IMR-90 (cell line): ENCODE data around the gene ABHD17B. TPM values are rescaled to one million over a fixed set of nuclear protein-coding genes. Genes with fewer than 3 reads are reported as not detected.

ENCODE experiments used
- ATAC-seq: fragments of 200-7000 bp; cut with Tn5 transposase; 2 replicates; pipeline ENCODE4 v1.9.1; 2020; ENCODE audit warnings: low read depth, mild to moderate bottlenecking, moderate library complexity
- BruUV-seq: library from RNA; stranded (reverse); fragments of 400-500 nt; replicated peaks from 2 replicates; lab custom pipeline; 2021; lab: Mats Ljungman, UMichigan
- CTCF ChIA-PET: fragments of 300-600 bp; formaldehyde crosslinking; extraction: SDS; loops from one replicate; lab custom pipeline; 2021; ENCODE audit warnings: antibody characterized with exemption; lab: Yijun Ruan, JAX
- POLR2A ChIA-PET: fragments of 300-600 bp; sonication (Branson Sonifier 250); formaldehyde crosslinking; loops from one replicate; lab custom pipeline; 2022; ENCODE audit warnings: antibody characterized with exemption; ENCODE audit not compliant: unreplicated experiment; lab: Charles Lee
- DNase-seq: peaks from one replicate; pipeline ENCODE4 v3.0.0; 2013
- H2AFZ ChIP-seq: replicated peaks from 2 replicates; pipeline ENCODE3; 2013; ENCODE audit warnings: low read length, mild to moderate bottlenecking; ENCODE audit not compliant: poor library complexity
- H2AK5ac ChIP-seq: 2 replicates; pipeline ENCODE4 v1.6.1; 2013; ENCODE audit warnings: low read depth, low read length, inconsistent platforms
- H2AK9ac ChIP-seq: replicated peaks from 2 replicates; pipeline ENCODE3; 2013; ENCODE audit warnings: mild to moderate bottlenecking, low read depth, low read length, moderate library complexity; ENCODE audit not compliant: poor library complexity
- H2BK120ac ChIP-seq: 2 replicates; pipeline ENCODE4 v1.6.1; 2013; ENCODE audit warnings: low read depth, low read length, inconsistent platforms
- H2BK15ac ChIP-seq: 3 replicates; pipeline ENCODE4 v1.6.1; 2013; ENCODE audit warnings: low read depth, low read length, inconsistent platforms
- H2BK20ac ChIP-seq: 2 replicates; pipeline ENCODE4 v1.6.1; 2013; ENCODE audit warnings: low read depth, mild to moderate bottlenecking, inconsistent platforms, low read length, moderate library complexity
- H2BK5ac ChIP-seq: 2 replicates; pipeline ENCODE4 v1.6.1; 2013; ENCODE audit warnings: mild to moderate bottlenecking, low read depth, low read length, inconsistent platforms; ENCODE audit not compliant: poor library complexity, severe bottlenecking
- H3K14ac ChIP-seq: replicated peaks from 2 replicates; pipeline ENCODE4 v1.6.1; 2013; ENCODE audit warnings: low read depth, low read length, inconsistent platforms
- H3K18ac ChIP-seq: 2 replicates; pipeline ENCODE4 v1.6.1; 2013; ENCODE audit warnings: low read depth, low read length, control low read depth
- H3K23ac ChIP-seq: 2 replicates; pipeline ENCODE4 v1.6.1; 2013; ENCODE audit warnings: low read depth, low read length, inconsistent platforms
- H3K27ac ChIP-seq: 2 replicates; pipeline ENCODE4 v1.5.1; 2013; ENCODE audit warnings: mild to moderate bottlenecking, control low read depth, low read length; ENCODE audit not compliant: insufficient read depth
- H3K27me3 ChIP-seq: 2 replicates; pipeline ENCODE4 v1.6.1; 2013; ENCODE audit warnings: low read length; ENCODE audit not compliant: control insufficient read depth, insufficient read depth
- H3K36me3 ChIP-seq: 2 replicates; pipeline ENCODE4 v1.6.1; 2013; ENCODE audit warnings: low read length, mixed read lengths; ENCODE audit not compliant: control insufficient read depth, insufficient read depth
- H3K4ac ChIP-seq: 2 replicates; pipeline ENCODE4 v1.6.1; 2013; ENCODE audit warnings: low read depth, low read length, inconsistent platforms
- H3K4me1 ChIP-seq: 2 replicates; pipeline ENCODE4 v1.6.1; 2013; ENCODE audit warnings: low read length, mixed read lengths; ENCODE audit not compliant: control insufficient read depth, insufficient read depth
- H3K4me2 ChIP-seq: 2 replicates; pipeline ENCODE4 v1.6.1; 2013; ENCODE audit warnings: low read depth, mild to moderate bottlenecking, control low read depth, low read length, moderate library complexity
- H3K4me3 ChIP-seq: 2 replicates; pipeline ENCODE4 v1.5.1; 2013; ENCODE audit warnings: low read depth, mild to moderate bottlenecking, control low read depth, low read length, moderate library complexity; ENCODE audit not compliant: insufficient read depth
- H3K56ac ChIP-seq: 2 replicates; pipeline ENCODE4 v1.6.1; 2013; ENCODE audit warnings: low read length, inconsistent platforms; ENCODE audit not compliant: insufficient read depth; ENCODE audit errors: extremely low read depth
- H3K79me1 ChIP-seq, 2 experiments: 2 replicates each; pipeline ENCODE4 v1.6.1; 2013; ENCODE audit warnings: low read length in 2 of 2, inconsistent platforms in 1 of 2, low read depth in 1 of 2
- H3K9ac ChIP-seq: 2 replicates; pipeline ENCODE4 v1.6.1; 2013; ENCODE audit warnings: low read depth, low read length, control low read depth
- H3K9me1 ChIP-seq: 2 replicates; pipeline ENCODE4 v1.6.1; 2013; ENCODE audit warnings: low read length, inconsistent platforms; ENCODE audit not compliant: insufficient read depth
- H3K9me3 ChIP-seq: 2 replicates; pipeline ENCODE4 v1.6.1; 2013; ENCODE audit warnings: low read length; ENCODE audit not compliant: control insufficient read depth, insufficient read depth
- H4K20me1 ChIP-seq: 2 replicates; pipeline ENCODE4 v1.6.1; 2013; ENCODE audit warnings: low read length, inconsistent platforms; ENCODE audit not compliant: insufficient read depth
- H4K5ac ChIP-seq: 2 replicates; pipeline ENCODE4 v1.6.1; 2013; ENCODE audit warnings: mild to moderate bottlenecking, low read depth, low read length, control low read depth
- H4K8ac ChIP-seq, 2 experiments: 2 replicates each; pipeline ENCODE4 v1.6.1; 2013; ENCODE audit warnings: low read depth in 2 of 2, low read length in 2 of 2, control low read depth in 1 of 2, inconsistent platforms in 1 of 2
- H4K91ac ChIP-seq: 2 replicates; pipeline ENCODE4 v1.6.1; 2013; ENCODE audit warnings: low read depth, low read length, inconsistent platforms; ENCODE audit not compliant: insufficient read depth
- CEBPB ChIP-seq: IDR thresholded peaks from 2 replicates; pipeline ENCODE4 v1.6.1; 2012; ENCODE audit warnings: low read depth, low read length, improper control_type of control experiment
- FOS ChIP-seq: fragments of 150-350 bp; IDR thresholded peaks from 2 replicates; pipeline ENCODE4 v1.6.1; 2016; ENCODE audit warnings: low read depth, low read length
- MAZ ChIP-seq: IDR thresholded peaks from 2 replicates; pipeline ENCODE4 v1.6.1; 2012; ENCODE audit warnings: low read depth, mild to moderate bottlenecking, low read length, improper control_type of control experiment, moderate library complexity, borderline replicate concordance
- NFE2L2 ChIP-seq: fragments of 150-350 bp; IDR thresholded peaks from 2 replicates; pipeline ENCODE4 v1.6.1; 2016; ENCODE audit warnings: low read depth, mild to moderate bottlenecking, low read length
- RFX5 ChIP-seq: IDR thresholded peaks from 2 replicates; pipeline ENCODE4 v1.8.0; 2012; ENCODE audit warnings: low read depth, mild to moderate bottlenecking, low read length, moderate library complexity
- WGBS, 2 experiments: methylation state at CpG; one replicate each; pipeline versions ENCODE4 v1.1.5 to v1.1.7; 2013; ENCODE audit warnings: missing lambda C conversion rate in 2 of 2; ENCODE audit not compliant: insufficient read length in 1 of 2; ENCODE audit errors: extremely low coverage in 2 of 2; 5-methylcytosine and 5-hydroxymethylcytosine counted together
- dilution Hi-C: fragments of 300-500 bp; cut with HindIII; formaldehyde crosslinking; loops from one replicate; pipeline ENCODE4 v1.14.3; 2018; ENCODE audit warnings: low sequenced_read_pairs; ENCODE audit not compliant: unreplicated experiment
- in situ Hi-C: fragments of 300-500 bp; cut with MboI; formaldehyde crosslinking; loops from 3 replicates; pipeline ENCODE4 v1.14.3; 2019; ENCODE audit warnings: low sequenced_read_pairs, inconsistent platforms, mixed read lengths
- intact Hi-C: fragments of 100-400 bp; cut with micrococcal nuclease; formaldehyde crosslinking; loops from 2 replicates; pipeline ENCODE4 v1.10.0; 2022
- polyA plus RNA-seq, 3 experiments: library from polyadenylated mRNA; depleted of rRNA; stranded (reverse); fragments of >200 nt; gene quantifications; 2 replicates each; pipeline ENCODE4 v1.2.3, GENCODE V29; 2012; ENCODE audit warnings: low replicate concordance in 1 of 3
- total RNA-seq: library from RNA; depleted of rRNA; stranded (reverse); fragments of >200 nt; gene quantifications from 2 replicates; pipeline ENCODE4 v1.2.3, GENCODE V29; 2012

Gene ABHD17B
- total and polyA plus RNA-seq, 2 of the 4 experiments (the other 2 are of a cell fraction), result 7.5 to 16.8 TPM

GRCh38 chr9:71886541-71886940 is 24.5 kb downstream of the ABHD17B start:
- H3K18ac ChIP-seq, result no peak overlapping the region
- H3K9ac ChIP-seq, result no peak overlapping the region
- ChIA-PET POLR2A (no interaction called here), CTCF (interaction anchor here (0.6 kb wide), 1 partner anchor 11 kb away, joined by 3 read pairs; no protein-coding TSS in a partner anchor)
- peaks cover 10 to 16% of the 10 kb centered on the region in 2 experiments; a peak in 3 of 4 replicates for H3K79me1 ChIP-seq
- H3K27me3 ChIP-seq, result no peaks in the 10 kb centered on the region
- H3K4me3 ChIP-seq, result no peak overlapping the region
- ATAC-seq (no peak), DNase-seq (no peak)
- no peak overlapping the region for H4K5ac ChIP-seq
- no peak overlapping the region for H3K56ac ChIP-seq
- no peak overlapping the region for H3K23ac ChIP-seq
- peaks cover 4% of the 10 kb centered on the region for H4K20me1 ChIP-seq
- dilution Hi-C loops (no loop called here), in situ Hi-C loops (no loop called here), intact Hi-C loops (no loop called here)
- no peak overlapping the region for H3K14ac ChIP-seq
- H2AK5ac ChIP-seq, result no peak overlapping the region
- H3K36me3 ChIP-seq, result no peaks in the 10 kb centered on the region
- no peak overlapping the region for H2AFZ ChIP-seq
- H2BK5ac ChIP-seq, result no peak overlapping the region
- H2BK20ac ChIP-seq, result no peak overlapping the region
- H2BK15ac ChIP-seq, result no peak overlapping the region
- H3K9me1 ChIP-seq, result no peaks in the 10 kb centered on the region; the same call in 1 of the 2 replicates
- H3K9me3 ChIP-seq, result peaks cover 3% of the 10 kb centered on the region
- 94% methylated on average over 6 of the region's 10 CpGs; no CpG with 5 or more reads in 1 of the 2 experiments for WGBS, 2 experiments
- no peak overlapping the region for H2BK120ac ChIP-seq
- H3K27ac ChIP-seq, result no peak overlapping the region
- H3K4me2 ChIP-seq, result no peak overlapping the region
- 0 out of 2 replicates have a peak, but pooled peaks cover 1% of the 10 kb centered on the region for H3K4me1 ChIP-seq
- no peak overlapping the region for H3K4ac ChIP-seq
- H4K91ac ChIP-seq, result no peak overlapping the region
- no peak overlapping the region for H2AK9ac ChIP-seq
- TF ChIP-seq MAZ (no peak), NFE2L2 (no peak), CEBPB (no peak), FOS (no peak), RFX5 (no peak)
- no TSS peak for BruUV-seq
- no peak overlapping the region for H4K8ac ChIP-seq
